ENCODE results near the gene TXK.

DNA sequence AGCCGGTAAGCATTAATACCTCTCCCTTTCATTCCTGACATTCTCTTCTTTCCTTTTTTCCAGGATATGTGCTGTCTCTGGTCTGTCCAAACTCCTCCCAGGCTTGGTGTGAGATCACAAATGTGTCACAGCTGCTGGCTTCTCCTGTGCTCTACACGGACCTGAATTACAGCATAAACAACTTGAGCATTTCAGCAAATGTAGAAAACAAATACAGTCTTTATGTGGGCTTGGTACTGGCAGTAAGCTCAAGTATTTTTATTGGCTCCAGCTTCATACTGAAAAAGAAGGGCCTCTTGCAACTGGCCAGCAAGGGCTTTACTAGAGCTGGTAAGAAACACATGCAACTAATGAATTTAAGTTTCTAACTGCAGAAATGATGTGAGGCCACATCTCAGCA lies 109.0 kb downstream of the TXK start:
- TF ChIP-seq, protein P1, sequence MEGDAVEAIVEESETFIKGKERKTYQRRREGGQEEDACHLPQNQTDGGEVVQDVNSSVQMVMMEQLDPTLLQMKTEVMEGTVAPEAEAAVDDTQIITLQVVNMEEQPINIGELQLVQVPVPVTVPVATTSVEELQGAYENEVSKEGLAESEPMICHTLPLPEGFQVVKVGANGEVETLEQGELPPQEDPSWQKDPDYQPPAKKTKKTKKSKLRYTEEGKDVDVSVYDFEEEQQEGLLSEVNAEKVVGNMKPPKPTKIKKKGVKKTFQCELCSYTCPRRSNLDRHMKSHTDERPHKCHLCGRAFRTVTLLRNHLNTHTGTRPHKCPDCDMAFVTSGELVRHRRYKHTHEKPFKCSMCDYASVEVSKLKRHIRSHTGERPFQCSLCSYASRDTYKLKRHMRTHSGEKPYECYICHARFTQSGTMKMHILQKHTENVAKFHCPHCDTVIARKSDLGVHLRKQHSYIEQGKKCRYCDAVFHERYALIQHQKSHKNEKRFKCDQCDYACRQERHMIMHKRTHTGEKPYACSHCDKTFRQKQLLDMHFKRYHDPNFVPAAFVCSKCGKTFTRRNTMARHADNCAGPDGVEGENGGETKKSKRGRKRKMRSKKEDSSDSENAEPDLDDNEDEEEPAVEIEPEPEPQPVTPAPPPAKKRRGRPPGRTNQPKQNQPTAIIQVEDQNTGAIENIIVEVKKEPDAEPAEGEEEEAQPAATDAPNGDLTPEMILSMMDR (conservative IDR thresholded peaks at IDR 0.05; ENCODE audit: low read depth, low read length): no peak
- no peak for TF ChIP-seq EZH2 (IDR thresholded peaks at IDR 0.05; ENCODE audit: borderline replicate concordance, low read depth, low read length, poor library complexity, severe bottlenecking)
